ENCODE data around the gene AGBL5.
A peak's percentile ranks its signal among the peaks of the same experiment; 100 is the strongest.

Gene AGBL5
- long read RNA-seq, transcript AGBL5-201 (11 exons, 2,382 nt) = major isoform, 21 of 70 reads
- long read RNA-seq, transcript AGBL5-209 (16 exons, 3,261 nt) = minor isoform, 8 of 70 reads
- long read RNA-seq, partial matches to known transcripts = 36 of 70 reads
- long read RNA-seq, other reads (novel, unspliced or antisense) = 5 of 70 reads

GRCh38 chr2:27050996-27051901 is at the start of gene AGBL5:
Gene AGBL5 (plus strand): TSS chr2:27051668. CDS start chr2:27052959, 1,291 bp downstream.
- Histone ChIP-seq H3K27ac (replicated peaks) (peak within 1 kb of the TSS; percentile 82), H3K27me3 (ENCODE audit: insufficient read depth, poor library complexity, severe bottlenecking) (no peaks in the 10 kb centered on the region), H3K4me3 (replicated peaks; ENCODE audit: insufficient read depth, low read length) (peak within 1 kb of the TSS; percentile 98)
- DNase-seq (ENCODE audit: low read depth in 1 of 2, low spot score in 1 of 2) = peak; percentile 92 to 98
- peak; percentile 74 for TF ChIP-seq POLR2AphosphoS5 (IDR thresholded peaks at IDR 0.05; ENCODE audit: low read depth)
- no peak for TF ChIP-seq REST (IDR thresholded peaks at IDR 0.05; ENCODE audit: insufficient replicate concordance, low read depth)
- 0 out of 2 replicates have a peak, but pooled peaks have one; percentile 6 for TF ChIP-seq SPI1 (IDR thresholded peaks at IDR 0.05; ENCODE audit: borderline replicate concordance, low read depth)

- no peak overlapping the region for H3K4me3 ChIP-seq (replicated peaks; ENCODE audit: insufficient read depth, low read length)
- no peak overlapping the region for H3K27ac ChIP-seq (replicated peaks)
- no peak for DNase-seq (ENCODE audit: low read depth in 1 of 2, low spot score in 1 of 2)
- H3K27me3 ChIP-seq (ENCODE audit: insufficient read depth, poor library complexity, severe bottlenecking) = no peaks in the 10 kb centered on the region
- TF ChIP-seq SPI1 (IDR thresholded peaks at IDR 0.05; ENCODE audit: borderline replicate concordance, low read depth) = no peak
- TF ChIP-seq REST (IDR thresholded peaks at IDR 0.05; ENCODE audit: insufficient replicate concordance, low read depth) = no peak
- TF ChIP-seq POLR2AphosphoS5 (IDR thresholded peaks at IDR 0.05; ENCODE audit: low read depth) = no peak
- TF ChIP-seq GABPA (IDR thresholded peaks at IDR 0.05; ENCODE audit: low read depth) = no peak
Observed at GRCh38 chr2:27001950-27002349, 49.5 kb upstream of the AGBL5 start.

- H3K27ac ChIP-seq (replicated peaks) = no peak overlapping the region
- no peak for DNase-seq (ENCODE audit: low read depth in 1 of 2, low spot score in 1 of 2)
- TF ChIP-seq SPI1 (IDR thresholded peaks at IDR 0.05; ENCODE audit: borderline replicate concordance, low read depth) = no peak
- TF ChIP-seq GABPA (IDR thresholded peaks at IDR 0.05; ENCODE audit: low read depth) = no peak
- no peak for TF ChIP-seq CTCF (IDR thresholded peaks at IDR 0.05; ENCODE audit: insufficient read depth, low read length)
- no peak for TF ChIP-seq POLR2AphosphoS5 (IDR thresholded peaks at IDR 0.05; ENCODE audit: low read depth)
- TF ChIP-seq REST (IDR thresholded peaks at IDR 0.05; ENCODE audit: insufficient replicate concordance, low read depth) = no peak
- H3K27me3 ChIP-seq (ENCODE audit: insufficient read depth, poor library complexity, severe bottlenecking) = peaks cover 2% of the 10 kb centered on the region
- H3K4me3 ChIP-seq (replicated peaks; ENCODE audit: insufficient read depth, low read length) = no peak overlapping the region
Observed at GRCh38 chr2:27003007-27003406, 48.5 kb upstream of the AGBL5 start.

- DNase-seq (ENCODE audit: low read depth in 1 of 2, low spot score in 1 of 2) = no peak
- Histone ChIP-seq H3K27me3 (ENCODE audit: insufficient read depth, poor library complexity, severe bottlenecking) (peaks cover 4% of the 10 kb centered on the region), H3K4me3 (replicated peaks; ENCODE audit: insufficient read depth, low read length) (no peak overlapping the region), H3K27ac (replicated peaks) (no peak overlapping the region)
- no peak for TF ChIP-seq POLR2AphosphoS5 (IDR thresholded peaks at IDR 0.05; ENCODE audit: low read depth)
- no peak for TF ChIP-seq REST (IDR thresholded peaks at IDR 0.05; ENCODE audit: insufficient replicate concordance, low read depth)
- TF ChIP-seq GABPA (IDR thresholded peaks at IDR 0.05; ENCODE audit: low read depth) = no peak
- TF ChIP-seq SPI1 (IDR thresholded peaks at IDR 0.05; ENCODE audit: borderline replicate concordance, low read depth) = no peak
- TF ChIP-seq CTCF (IDR thresholded peaks at IDR 0.05; ENCODE audit: insufficient read depth, low read length) = no peak
Observed at GRCh38 chr2:27003857-27004256, 47.6 kb upstream of the AGBL5 start.

Measured in HL-60 (cell line).